Measurements from ENCODE around the gene TMEM11. TPM values are rescaled to one million over a fixed set of nuclear protein-coding genes. Genes with fewer than 3 reads are reported as not detected.

The TMEM11 gene
- total RNA-seq, 2 donors from 2014 or later = 28.6 to 44.8 TPM

DNA sequence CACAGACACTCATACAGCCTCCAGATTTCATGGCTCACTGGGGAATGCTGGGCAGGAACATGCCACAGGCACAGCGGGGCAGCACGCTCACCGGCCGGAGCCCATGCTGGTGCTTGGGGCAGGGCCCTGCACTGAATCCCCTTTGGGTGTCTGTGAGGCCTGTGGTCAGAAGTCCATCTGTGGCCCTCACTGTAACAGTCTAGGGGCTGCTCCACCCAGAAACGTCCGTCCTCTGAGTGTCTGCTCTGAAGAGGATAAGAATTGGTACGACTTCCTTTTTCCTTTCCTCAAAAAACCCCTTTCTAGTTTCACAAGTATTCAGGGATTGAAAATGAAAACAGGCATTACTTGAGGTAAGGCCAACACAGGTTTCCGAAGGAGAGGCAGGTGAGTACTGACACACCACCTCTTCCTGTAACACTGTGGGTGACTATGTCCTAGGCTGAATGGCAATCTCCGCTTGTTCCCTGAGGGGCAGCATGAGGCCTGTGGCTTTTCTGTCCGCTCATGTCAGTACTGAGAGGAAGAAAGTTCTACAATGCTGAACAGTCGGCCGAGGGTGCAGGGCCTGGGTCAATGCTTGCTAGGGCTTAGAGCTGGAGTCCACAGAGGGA, 42.5 kb downstream of the TMEM11 start:
- H3K9me3 ChIP-seq = no peaks in the 10 kb centered on the region
- H3K9ac ChIP-seq (ENCODE audit: low read depth in 2 of 2, low read length in 2 of 2) = no peak overlapping the region
- no peaks in the 10 kb centered on the region for H3K27me3 ChIP-seq
- no peak for DNase-seq
- H3K36me3 ChIP-seq = no peaks in the 10 kb centered on the region
- no peak overlapping the region for H3K27ac ChIP-seq
- H3K4me3 ChIP-seq = no peak overlapping the region
- no peaks in the 10 kb centered on the region for H3K4me1 ChIP-seq
- TF ChIP-seq, protein P1, sequence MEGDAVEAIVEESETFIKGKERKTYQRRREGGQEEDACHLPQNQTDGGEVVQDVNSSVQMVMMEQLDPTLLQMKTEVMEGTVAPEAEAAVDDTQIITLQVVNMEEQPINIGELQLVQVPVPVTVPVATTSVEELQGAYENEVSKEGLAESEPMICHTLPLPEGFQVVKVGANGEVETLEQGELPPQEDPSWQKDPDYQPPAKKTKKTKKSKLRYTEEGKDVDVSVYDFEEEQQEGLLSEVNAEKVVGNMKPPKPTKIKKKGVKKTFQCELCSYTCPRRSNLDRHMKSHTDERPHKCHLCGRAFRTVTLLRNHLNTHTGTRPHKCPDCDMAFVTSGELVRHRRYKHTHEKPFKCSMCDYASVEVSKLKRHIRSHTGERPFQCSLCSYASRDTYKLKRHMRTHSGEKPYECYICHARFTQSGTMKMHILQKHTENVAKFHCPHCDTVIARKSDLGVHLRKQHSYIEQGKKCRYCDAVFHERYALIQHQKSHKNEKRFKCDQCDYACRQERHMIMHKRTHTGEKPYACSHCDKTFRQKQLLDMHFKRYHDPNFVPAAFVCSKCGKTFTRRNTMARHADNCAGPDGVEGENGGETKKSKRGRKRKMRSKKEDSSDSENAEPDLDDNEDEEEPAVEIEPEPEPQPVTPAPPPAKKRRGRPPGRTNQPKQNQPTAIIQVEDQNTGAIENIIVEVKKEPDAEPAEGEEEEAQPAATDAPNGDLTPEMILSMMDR (IDR thresholded peaks at IDR 0.05) = no peak
- intact Hi-C loops (cut with DNase I) = no loop called here

DNA sequence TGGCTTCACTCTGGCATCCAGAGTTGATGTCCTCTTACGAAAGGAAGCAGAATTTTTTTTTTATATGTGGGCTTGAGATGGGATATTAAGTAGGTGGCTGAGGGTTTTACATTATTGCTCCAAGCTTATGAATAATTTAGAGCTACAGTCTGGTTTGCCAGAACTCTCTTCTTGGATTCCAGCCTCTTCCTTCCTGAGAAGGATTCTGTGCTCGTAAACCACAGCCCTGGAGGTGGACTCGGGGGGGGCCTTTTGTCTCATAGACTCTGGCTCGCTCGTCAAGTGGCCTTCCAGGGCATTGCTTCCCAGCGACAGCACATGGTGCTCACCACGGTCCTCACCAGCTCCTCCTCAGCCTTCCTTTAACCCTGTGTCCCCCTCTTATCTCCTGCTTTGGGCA, 43.2 kb downstream of the TMEM11 start:
- Histone ChIP-seq H3K9ac (ENCODE audit: low read depth in 2 of 2, low read length in 2 of 2) (no peak overlapping the region), H3K9me3 (no peaks in the 10 kb centered on the region), H3K36me3 (no peaks in the 10 kb centered on the region), H3K4me1 (no peaks in the 10 kb centered on the region), H3K4me3 (no peak overlapping the region), H3K27ac (no peak overlapping the region), H3K27me3 (no peaks in the 10 kb centered on the region)
- no peak for DNase-seq
- TF ChIP-seq, protein P1 (IDR thresholded peaks at IDR 0.05) = no peak
- intact Hi-C loops (cut with DNase I) = no loop called here

DNA sequence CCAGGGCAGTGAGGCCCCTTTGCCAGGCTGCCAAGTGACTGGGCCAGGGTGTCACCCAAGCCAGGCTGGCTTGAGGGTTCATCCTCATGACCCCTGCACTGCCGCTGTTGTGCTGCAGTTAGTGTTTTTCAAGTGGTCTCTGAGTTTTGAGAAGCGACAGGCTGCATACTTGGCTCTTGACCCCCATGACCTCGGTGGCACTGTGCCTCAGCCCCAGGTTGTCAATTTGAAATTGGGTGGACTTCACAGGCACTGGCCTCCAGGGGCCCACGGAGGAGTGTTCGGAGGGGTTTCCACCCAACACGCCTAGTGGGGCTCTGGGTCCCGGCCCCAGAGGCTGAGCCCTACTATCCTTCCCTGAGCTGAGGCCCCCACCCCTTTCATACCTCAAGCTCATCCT, 44.5 kb downstream of the TMEM11 start:
- Histone ChIP-seq H3K36me3 (no peaks in the 10 kb centered on the region), H3K27ac (no peak overlapping the region)
- intact Hi-C loops (cut with DNase I) = no loop called here

DNA sequence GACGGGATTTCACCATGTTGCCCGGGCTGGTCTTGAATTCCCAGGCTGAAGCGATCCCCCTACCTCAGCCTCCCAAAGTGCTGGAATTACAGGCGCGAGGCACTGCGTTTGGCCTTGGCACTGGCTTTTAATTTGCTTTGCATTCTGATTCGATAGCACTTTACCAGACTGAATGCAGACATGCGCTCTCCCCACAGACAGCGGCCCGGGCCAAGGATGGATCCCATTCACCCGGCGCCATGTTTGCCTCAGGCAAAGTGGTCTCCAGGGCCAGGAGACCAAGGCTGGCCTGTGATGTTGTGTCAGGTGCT, 45.5 kb downstream of the TMEM11 start:
- H3K9me3 ChIP-seq = no peaks in the 10 kb centered on the region
- no peak overlapping the region for H3K4me3 ChIP-seq
- no peaks in the 10 kb centered on the region for H3K36me3 ChIP-seq
- H3K27me3 ChIP-seq = no peaks in the 10 kb centered on the region
- H3K4me1 ChIP-seq = no peaks in the 10 kb centered on the region
- TF ChIP-seq, protein P1 (IDR thresholded peaks at IDR 0.05) = no peak
- intact Hi-C loops (cut with DNase I) = no loop called here
- no peak for DNase-seq
- H3K27ac ChIP-seq = no peak overlapping the region
- H3K9ac ChIP-seq (ENCODE audit: low read depth in 2 of 2, low read length in 2 of 2) = no peak overlapping the region

More for the DNA sequence above, 44.5 kb downstream of the TMEM11 start:
- no peak for DNase-seq
- no peak overlapping the region for H3K4me3 ChIP-seq
- H3K4me1 ChIP-seq = no peaks in the 10 kb centered on the region
- TF ChIP-seq, protein P1 (IDR thresholded peaks at IDR 0.05) = no peak
- H3K9ac ChIP-seq (ENCODE audit: low read depth in 2 of 2, low read length in 2 of 2) = no peak overlapping the region
- H3K27me3 ChIP-seq = no peaks in the 10 kb centered on the region
- H3K9me3 ChIP-seq = no peaks in the 10 kb centered on the region

DNA sequence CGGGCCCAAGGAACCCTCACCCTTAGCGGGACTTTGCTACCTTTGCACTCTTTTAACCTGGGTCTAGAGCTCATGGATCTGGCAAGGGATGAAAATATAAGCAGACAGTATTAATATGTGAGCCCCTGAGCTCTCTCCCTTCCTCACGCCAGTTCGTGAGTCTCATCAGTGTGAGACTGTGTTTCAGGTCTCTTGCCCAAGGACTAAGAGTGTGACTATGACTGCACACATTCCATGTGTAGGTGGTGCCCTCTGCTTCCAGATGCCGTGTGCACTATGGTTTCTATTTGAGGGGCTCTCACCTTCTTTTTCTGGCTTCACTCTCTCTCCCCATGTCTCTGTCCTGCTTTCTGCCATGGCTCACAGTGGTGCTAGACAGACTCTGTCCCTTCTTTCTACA, 46.7 kb downstream of the TMEM11 start:
- no peak for DNase-seq
- Histone ChIP-seq H3K27ac (no peak overlapping the region), H3K27me3 (no peaks in the 10 kb centered on the region), H3K4me3 (no peak overlapping the region), H3K36me3 (no peaks in the 10 kb centered on the region), H3K4me1 (no peaks in the 10 kb centered on the region), H3K9me3 (no peaks in the 10 kb centered on the region), H3K9ac (ENCODE audit: low read depth in 2 of 2, low read length in 2 of 2) (peak overlapping the region in 1 of 2 donors; percentile 1)
- intact Hi-C loops (cut with DNase I) = no loop called here
- TF ChIP-seq, protein P1 (IDR thresholded peaks at IDR 0.05) = no peak
